ENCODE results near the gene SLC25A43.

Gene SLC25A43

DNA sequence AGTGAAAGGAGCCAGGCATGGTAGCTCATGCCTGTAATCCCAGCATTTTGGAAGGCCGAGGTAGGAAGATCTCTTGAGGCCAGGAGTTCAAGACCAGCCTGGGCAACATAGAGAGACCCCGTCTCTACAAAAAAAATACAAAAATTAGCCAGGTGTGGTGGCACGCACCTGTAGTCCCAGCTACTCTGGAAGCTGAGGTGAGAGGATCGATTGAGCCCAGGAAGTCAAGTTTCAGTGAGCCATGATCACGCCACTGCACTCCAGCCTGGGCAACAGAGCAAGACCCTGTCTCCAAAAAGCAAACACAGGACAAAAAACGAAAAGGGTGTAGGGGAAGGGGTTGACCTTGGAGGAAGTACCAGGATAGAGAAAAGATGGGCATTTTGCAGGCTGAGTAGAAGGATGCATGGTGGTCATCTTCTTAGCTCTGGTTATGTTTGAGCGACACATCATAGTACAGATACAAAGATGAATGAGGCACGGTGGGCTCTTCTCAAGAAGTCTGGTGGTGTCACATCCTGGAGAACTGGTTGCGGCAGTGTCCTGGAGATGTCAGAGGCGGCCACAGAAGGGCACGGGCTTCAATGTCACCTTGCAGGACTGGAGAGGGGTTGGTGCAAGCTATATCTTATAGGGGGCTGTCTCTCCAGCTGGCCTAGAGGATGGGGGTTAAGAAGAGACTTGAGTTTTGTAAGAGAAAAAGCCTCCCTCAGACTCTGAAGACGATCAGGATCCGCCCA lies 101.1 kb downstream of the SLC25A43 start:
- no peak for DNase-seq

DNA sequence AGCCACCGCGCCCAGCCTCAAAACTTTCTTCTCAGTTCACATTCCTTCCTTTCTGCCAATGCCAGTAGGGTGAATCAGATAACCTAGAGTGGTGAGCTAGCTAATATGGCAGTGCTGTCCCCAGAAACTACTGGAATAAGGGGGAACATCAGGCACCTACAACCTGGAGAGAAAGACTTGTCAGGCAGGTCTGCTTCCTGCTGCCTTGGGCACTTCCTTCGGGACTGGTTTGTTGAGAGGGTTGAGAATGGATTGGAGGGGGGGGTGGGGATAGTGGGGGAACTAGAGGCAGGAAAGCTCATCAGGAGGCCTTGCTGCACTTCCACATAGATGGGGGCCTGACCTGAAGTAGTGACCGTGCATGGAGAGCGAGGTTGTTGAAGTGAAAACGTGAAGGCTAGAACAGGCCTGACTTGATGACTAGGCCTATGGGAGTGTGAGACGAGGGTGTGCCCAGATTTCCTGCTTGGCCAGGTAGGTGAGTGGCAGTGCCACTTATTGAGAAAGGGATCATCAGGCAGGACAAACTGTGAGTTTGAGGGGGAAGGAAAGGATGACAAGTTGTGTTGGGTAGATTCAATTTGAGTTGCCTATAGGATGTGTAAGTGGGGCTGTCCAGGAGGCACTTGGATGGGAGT lies 102.5 kb downstream of the SLC25A43 start:
- DNase-seq: no peak

DNA sequence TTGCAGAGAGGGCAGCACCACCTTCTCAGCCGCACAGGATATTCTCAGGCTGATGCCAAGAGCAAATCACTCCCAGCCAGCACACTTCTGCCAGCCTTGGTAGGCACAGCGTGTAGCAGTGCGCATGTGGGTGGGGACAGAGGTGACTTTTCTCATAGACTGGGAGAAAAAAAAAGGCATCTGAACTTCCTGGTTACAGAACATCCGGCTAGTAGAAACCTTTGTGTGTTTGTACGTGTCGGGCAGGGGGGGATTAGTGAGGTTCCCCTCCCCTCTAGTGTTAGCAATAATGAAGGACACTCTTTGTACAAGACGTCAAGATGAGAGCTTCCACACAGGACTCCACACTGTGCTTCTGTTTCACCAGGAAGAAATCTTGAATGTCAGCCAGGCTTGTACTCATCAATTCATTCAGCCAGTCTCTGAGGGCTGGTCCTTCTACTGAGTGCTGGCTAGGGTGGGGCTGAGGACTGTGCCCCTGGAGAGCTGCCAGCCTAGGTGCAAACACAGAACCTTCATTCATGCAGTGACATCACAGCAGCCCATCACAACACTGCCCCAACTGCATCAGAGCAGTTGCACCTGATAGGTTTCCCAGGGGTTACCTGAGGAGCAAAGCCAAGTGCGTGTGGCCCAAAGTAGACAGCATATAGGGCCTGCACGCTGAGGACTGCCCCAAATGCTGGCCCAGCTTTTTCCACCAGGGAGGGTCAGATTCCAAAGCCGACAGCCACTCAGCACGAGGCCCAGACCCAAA lies 103.8 kb downstream of the SLC25A43 start:
- peak; percentile 2 for DNase-seq

DNA sequence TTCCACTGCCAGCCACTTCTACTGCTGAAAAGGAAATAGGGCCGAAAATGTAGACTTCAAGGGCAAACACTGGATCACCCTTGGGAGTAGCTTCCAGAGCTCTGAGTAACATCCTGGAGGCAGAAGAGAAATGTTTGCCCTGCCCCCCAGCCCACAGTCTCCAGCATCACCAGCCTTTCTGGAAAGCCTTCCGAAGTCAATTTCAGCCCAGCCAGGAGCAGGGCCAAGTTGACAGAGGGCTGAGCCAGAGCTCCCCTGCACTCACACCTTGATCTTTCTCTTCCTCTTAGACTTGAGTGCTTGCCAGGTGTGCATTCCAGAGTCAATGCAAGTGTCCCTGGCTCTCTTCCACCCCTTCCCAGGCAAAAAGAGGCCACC lies 104.3 kb downstream of the SLC25A43 start:
- no peak for DNase-seq

Measured in activated CD4-positive, alpha-beta T cell treated with anti-CD3 and anti-CD28 coated beads, Interleukin-10, Interleukin-2, amounts not matched to agents 100 ng/mL and 50 ng/mL, durations not matched to agents 16 hours and 8 hours (primary cell).